Fibroblast of lung (primary cell): ENCODE results near the gene INTS4.

Source experiments
- CTCF ChIP-seq, 2 donors: IDR thresholded peaks in 1 of 2; conservative IDR thresholded peaks in 1 of 2; 1 replicate in 1 of 2; 2 replicates in 1 of 2; pipeline ENCODE4 v1.5.1; 2011 to 2012; ENCODE audit warnings: low read length in 2 of 2, control low read depth in 1 of 2, inconsistent platforms in 1 of 2, low read depth in 1 of 2, mild to moderate bottlenecking in 1 of 2
- EZH2 ChIP-seq: IDR thresholded peaks from 2 replicates; pipeline ENCODE4 v1.5.1; 2012; ENCODE audit warnings: low read length, control low read depth, mild to moderate bottlenecking; ENCODE audit errors: missing control alignments

- TF ChIP-seq CTCF (conservative IDR thresholded peaks at IDR 0.05 in 1 of 2, IDR thresholded peaks at IDR 0.05 in 1 of 2; ENCODE audit: low read depth in 1 of 2, low read length in 2 of 2), result no peak
- TF ChIP-seq EZH2, result no peak
Measured at GRCh38 chr11:78023426-78023825, 29.0 kb upstream of the INTS4 start.
